Dermis blood vessel endothelial cell (primary cell): ENCODE results near the gene SETD1B. TPM values are rescaled to one million over a fixed set of nuclear protein-coding genes. Genes with fewer than 3 reads are reported as not detected.
"Not testable (repeated sequence)": the region's sequence is repeated elsewhere in the genome, so short reads cannot be mapped to it uniquely, and the experiment has no call there.

Experiments
- DNase-seq: peaks from one replicate; pipeline ENCODE4 v3.0.0; 2010
- total RNA-seq: library from RNA; depleted of rRNA; stranded (reverse); fragments of >200 nt; gene quantifications from 2 replicates; pipeline ENCODE4 v1.2.3, GENCODE V29; 2014

The SETD1B gene
- total RNA-seq, 1 donor from 2014 or later: 2.7 TPM

DNA sequence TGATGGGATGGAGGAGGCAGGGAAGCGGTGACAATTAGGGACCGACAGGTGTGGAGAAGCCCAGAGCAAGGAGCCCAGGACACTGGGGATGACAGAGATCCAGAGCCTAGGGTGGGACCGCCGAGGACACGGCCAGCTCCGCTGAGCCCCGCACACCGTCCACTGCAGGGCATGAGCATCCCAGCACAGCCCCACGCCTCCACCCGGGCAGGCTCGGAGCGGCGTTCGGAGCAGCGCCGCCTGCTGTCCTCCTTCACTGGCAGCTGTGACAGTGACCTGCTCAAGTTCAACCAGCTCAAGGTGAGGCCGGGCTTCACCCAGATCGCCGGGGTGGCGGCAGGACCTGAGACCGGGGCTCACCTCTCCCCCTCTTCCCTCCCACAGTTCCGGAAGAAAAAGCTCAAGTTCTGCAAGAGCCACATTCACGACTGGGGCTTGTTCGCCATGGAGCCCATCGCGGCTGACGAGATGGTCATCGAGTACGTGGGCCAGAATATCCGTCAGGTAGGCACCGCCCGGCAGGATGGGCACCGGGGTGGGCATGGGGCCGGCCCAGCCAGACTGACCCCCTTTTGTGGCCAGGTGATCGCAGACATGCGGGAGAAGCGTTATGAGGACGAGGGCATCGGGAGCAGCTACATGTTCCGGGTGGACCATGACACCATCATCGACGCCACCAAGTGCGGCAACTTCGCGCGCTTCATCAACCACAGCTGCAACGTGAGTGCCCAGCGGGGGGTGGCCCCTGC lies 23.7 kb downstream of the SETD1B start:
- DNase-seq: no peak

GRCh38 chr12:121828306-121828705 lies 24.5 kb downstream of the SETD1B start:
- DNase-seq: no peak

DNA sequence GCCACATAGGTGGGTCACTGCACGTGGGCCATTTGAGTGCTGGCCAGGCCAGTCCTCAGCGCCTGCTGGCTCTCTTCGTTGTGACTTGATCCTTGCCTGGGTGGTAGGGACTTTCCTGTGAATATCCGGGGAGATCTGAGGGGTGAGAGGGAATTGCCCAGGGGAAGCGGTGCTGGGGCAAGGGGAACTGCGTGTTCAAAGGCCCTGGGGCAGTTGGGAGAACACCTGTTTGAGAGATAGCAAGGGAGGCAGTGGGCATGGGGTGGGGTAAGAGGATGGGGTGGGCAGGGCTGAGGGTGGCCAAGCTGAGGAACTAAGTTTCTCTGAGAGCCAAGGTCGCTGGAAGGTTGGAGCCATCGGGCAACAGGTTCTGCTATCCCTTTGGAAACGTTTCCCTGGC lies 25.0 kb downstream of the SETD1B start:
- no peak for DNase-seq

DNA sequence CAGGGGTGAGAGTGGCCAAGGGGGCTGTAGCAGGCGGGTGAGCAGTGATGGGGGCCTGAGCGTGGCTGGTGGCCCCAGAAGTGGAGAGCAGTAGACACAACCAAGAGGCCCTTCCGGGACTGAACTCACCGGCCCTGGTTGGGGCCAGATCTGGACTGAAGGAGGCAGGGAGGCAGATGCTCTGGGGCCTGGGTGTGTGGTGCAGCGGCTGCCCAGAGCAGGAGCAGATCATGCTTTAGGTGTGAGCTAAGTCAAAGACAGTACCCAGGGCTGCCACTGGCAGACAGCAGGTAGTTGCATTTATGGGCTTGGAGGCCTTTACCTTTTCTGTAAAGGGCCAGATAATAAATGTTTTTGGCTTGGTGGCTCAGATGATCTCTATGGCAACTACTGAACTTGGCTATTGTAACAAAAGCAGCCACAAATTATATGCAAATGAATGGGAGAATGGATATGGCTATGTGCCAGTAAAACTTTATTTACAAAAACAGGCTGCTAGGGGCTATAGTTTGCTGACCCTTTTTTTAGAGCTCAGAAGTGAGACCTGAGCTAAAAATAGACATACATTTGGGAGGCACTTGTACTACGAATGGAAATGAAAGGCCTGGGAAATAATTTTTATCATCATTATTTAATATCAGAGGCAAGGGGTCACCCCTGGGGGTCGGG lies 25.6 kb downstream of the SETD1B start:
- DNase-seq: no peak

- DNase-seq: no peak
Measured at GRCh38 chr12:121830134-121830533, 26.3 kb downstream of the SETD1B start.

- no peak for DNase-seq
Measured at GRCh38 chr12:121830588-121831265, 26.9 kb downstream of the SETD1B start.

GRCh38 chr12:121831571-121832245 lies 27.9 kb downstream of the SETD1B start:
- no peak for DNase-seq

GRCh38 chr12:121837680-121838079 lies 33.9 kb downstream of the SETD1B start:
- DNase-seq: no peak

DNA sequence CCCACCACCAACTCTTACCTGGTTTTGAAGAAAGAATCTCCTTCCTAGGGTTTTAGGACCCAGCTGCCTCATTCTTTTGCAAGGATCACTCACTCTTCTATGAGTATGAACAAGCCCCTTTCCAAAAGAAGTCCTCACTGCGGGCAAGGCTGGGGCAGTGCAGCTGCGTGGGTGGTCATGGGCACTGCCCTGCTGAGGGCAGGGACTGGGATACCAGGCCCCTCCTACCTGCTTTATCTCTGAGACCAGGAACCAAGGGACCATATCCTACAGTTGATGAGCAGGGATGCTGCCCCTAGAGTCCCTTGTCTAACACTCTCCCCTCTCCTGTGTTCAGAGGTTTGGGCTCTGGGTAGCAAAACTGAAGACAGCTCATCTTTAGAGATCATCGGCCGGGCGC lies 34.3 kb downstream of the SETD1B start:
- DNase-seq: no peak

DNA sequence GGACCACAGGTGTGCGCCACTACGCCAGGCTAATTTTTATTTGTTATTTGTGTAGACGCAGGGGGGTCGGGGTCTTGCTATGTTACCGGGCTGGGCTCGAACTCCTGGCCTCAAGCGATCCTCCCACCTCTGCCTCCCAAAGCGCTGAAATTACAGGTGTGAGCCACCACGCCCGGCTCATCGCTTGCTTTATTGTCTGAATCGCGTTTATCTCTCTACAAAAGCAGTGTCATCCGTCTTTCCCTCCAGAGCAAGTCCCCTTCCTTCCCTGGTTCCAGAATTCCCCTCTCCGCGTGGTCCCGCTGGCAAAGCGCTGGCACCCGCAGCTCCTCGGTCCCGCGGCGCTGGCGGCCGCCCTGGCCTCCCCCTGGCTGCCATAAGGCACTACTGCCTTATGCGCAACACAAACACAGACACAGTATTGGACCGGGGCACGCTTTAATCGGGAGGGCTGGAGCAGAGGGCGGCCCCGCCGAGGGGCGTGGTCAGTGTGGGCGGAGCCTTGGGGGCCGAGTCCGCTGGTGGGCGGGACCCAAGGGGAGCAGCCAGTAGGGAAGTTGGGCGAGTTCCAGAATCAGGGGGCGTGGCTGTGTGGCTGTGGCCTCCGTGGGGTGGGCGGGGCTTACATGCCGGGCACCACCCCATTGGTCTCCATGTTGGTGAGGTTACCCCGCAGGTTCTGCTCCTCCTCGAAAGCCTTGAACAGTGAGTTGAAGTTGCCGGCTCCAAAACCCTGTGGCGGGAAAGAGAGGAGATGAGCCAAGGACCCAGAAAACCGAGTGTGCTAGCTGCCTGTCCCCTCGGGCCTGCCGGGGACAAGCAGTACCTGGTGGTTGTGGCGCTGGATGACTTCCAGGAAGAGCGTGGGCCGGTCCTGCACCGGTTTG lies 35.5 kb downstream of the SETD1B start:
- peak; percentile 99 for DNase-seq

DNA sequence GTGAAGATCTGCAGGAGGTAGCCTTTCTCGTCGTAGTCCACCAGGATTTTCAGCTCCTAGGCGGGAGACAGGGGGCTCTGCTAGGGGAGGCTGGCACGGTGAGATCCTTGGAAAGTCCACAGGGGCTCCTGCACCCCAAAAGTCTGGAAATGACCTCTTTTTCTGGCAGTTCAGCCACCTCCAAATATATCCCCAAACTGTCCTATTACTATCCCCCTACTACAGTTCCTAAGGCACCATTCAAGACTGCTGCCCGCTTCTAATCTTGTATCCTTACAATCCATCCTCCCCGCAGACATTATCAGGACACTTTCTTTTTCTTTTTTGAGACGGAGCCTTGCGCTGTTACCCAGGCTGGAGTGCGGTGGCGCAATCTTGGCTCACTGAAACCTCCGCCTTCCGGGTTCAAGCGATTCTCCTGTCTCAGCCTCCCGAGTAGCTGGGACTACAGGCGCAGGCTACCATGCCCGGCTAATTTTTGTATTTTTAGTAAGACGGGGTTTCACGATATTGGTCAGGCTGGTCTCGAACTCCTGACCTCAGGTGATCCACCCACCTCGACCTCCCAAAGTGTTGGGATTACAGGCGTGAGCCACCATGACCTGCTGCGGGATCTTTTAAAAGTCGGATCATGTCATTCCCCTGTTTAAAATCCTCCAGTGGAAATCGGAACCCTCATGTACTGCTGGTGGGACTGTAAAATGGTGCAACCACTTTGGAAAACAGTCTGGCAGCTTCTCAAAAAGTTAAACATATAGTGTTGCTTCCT lies 36.4 kb downstream of the SETD1B start:
- no peak for DNase-seq

DNA sequence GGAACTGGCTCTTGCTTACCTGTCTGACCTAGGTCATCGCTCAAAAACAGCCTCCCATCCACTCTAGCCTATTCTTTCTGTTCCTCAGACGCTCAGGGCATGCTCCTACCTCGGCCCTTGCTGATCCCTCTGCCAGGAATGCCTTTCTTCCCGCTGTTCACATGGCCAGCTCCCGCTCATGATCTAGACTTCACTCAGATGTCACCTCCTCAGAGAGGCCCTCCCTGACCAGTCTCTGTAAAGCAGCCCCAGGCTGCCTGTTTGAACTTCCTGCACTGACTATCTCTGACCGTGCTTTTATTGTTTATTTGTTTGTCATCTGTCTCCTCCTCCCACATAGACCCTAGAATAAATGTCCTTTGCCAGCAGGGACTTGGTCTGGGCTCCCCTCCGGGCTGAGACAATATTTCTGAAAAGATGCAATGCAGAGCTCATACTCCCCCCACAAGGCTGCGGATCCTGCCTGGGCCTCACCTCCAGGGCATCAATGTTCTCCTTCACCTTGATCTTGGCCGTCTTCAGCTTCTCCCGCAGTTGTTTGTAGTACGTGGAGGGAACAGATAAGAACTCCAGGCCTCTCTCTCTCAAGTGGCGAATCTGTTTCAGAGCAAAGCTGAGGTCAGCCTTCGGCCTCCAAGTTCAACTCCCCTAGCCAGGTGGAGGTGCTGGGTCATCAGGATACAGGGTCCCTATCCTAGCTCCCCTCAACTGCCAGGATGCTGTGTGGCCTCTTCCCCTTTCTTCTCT lies 39.6 kb downstream of the SETD1B start:
- DNase-seq: no peak

GRCh38 chr12:121845701-121846100 lies 41.9 kb downstream of the SETD1B start:
- no peak for DNase-seq

GRCh38 chr12:121849211-121849610 lies 45.4 kb downstream of the SETD1B start:
- DNase-seq: no peak

- no peak for DNase-seq
Measured at GRCh38 chr12:121849665-121850064, 45.9 kb downstream of the SETD1B start.

DNA sequence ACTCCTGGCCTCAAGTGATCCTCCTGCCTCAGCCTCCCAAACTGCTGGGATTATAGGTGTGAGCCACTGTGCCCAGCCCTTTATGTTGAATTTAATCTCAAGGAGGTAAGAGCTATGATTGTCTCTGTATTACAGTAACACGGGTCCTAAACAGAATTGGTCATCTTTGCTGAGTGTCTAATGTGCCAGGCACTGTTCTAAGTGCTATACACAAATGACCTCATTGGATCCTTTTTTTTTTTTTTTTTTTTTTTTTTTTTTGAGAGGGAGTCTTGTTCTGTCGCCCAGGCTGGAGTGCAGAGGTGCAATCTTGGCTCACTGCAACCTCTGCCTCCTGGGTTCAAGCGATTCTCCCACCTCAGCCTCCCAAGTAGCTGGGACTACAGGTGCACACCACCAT lies 48.6 kb downstream of the SETD1B start:
- not testable (repeated sequence) for DNase-seq

DNA sequence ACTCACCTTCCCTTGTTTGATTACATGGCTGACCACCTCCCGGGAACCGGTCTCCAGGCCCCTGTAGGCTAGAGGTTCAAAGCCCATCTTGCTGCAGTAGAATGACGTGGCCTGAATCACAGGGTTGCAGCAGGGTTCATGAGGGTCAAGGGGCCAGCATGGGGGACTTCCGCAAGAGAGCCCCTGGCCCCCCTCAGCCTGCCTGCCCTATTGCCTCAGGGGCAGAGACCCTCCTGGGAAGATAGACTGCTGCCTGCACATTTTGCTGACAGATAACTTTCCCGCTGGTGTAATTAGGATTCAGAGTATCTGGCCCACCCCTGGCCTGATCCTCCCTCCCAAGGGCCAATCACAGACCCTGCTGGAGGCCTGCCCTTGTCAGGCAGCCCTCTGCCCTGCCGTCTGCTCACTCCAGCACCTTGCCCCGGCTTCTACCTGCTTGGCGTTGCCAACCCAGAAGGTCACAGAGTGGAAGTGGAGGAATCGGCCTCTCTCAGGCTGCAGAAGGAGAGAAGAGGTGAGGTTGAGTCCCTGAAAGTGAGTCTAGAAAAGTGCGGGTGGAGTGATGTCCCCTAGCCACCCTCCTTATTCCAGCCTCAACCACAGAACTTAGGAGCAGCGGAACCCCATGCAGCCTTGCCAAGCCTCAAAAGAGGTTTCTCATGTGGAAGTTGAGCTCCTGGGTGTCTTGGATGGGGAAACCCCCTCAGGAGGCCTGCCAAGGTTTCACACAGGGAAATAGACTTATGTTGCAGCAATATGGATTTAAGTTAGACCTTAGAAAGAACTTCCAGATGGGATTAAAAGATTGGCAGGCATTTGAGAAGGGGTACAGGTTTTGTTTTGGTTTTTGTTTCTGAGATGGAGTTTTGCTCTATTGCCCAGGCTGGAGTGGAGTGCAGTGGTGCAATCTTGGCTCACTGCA lies 53.8 kb downstream of the SETD1B start:
- DNase-seq: no peak

- DNase-seq: no peak
Measured at GRCh38 chr12:121858318-121858661, 54.5 kb downstream of the SETD1B start.
